NCI-H146 treated with DMSO at 0.1 percent for 48 hours (cell line): Measurements from ENCODE around the gene SKI.
"Not testable (repeated sequence)": the region's sequence is repeated elsewhere in the genome, so short reads cannot be mapped to it uniquely, and the experiment has no call there.

Source experiments
- DNase-seq: peaks from one replicate; lab custom pipeline; 2025; ENCODE audit not compliant: unreplicated experiment; lab: John Stamatoyannopoulos, UW

SKI gene

DNA sequence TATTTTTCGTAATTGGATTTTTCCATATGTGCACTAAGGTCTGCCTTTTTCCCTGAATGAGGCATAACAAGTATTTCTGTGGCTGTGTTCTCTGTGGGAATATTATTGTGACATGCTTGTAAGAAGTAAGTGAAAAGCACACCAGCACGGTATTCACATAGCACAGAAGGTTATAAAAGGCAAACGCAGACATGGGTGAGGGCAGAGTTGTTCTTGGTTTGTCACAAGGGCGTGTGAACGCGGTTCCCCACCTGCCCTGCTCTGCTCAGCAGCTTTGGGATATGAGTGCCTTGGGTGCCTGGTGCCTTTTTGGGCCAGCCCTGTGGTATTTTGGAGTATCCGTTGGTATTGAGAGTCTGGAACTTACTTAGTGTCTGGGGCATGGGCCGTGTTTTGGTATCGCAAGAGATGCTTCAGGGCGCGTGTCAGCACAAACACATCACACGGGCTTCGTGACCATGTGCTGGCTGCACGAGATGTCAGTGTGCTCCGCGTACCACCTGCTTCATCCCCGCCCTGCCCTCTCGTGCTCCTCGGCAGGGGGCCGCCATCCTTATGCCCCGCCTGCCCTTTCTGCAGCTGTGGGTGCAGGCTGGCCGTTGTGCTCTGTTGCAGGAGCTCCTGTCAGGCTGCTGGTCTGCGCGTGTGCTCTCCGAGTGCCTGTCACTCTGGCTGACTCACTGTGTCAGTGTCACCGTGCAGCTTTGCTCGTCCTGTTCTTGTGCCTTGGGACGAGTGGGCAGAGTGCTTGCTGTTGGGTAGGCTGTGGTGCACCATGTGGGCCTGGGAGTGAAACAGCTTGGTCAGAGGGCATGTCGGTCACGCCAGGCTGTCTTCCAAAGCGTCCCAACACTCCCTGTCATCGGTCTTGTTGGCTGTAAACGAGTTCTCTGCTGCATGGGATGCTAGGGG is 15.0 kb downstream of the SKI start:
- no peak for DNase-seq

- DNase-seq: not testable (repeated sequence)
Observed at GRCh38 chr1:2247045-2247394, 18.9 kb downstream of the SKI start.

DNA sequence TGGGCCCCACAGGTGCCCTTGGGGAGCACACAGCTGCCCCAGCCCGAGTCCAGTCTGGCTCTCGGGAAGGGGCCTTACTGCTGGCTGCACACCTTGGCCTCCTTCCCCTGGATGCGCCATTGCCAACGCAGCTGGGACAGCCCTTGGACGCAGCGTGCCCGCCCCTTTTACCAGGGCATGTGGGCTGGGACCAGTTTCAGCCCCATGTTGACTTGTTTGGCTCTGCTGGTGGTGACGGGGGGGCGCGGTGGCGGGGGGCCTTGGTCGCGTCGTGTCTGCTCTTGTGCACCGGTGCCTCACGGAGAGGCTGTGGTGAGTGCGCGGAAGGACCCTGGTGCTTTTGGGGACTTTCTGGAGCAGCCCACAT is 19.6 kb downstream of the SKI start:
- DNase-seq: no peak

DNA sequence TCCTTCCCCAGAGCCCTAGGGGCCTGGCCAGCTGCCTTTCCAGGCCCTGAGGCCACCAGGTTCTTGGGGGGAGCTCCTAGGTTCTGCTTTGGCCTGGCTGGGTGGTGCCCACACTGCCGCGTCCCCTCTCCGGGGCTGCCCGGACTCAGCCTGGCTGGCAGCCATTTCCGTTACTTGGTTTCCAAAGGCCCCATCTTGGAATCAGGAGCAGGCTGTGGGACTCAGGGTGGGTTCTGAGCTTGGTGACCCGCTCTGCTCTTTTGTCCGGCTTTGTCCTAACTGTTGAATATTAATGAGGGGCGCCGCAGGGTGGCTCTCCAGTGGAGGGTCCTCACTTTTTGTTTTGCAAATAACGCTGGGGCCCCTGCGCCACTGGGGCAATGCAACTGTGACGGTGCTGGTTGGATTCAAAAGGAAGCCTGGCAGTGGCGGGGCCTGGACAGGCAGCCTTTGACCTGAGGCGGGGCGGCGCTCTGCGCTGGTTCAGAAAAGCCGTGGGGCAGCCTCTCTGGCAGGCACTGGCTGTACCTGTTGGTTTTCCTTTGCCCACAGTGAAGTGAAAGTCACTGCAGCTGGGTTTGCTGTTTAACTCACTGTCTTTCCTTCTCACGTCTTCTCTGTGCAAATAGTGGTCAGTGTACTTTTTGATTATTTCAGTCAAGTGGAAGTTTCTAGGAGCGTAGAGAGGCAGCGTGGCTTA is 20.2 kb downstream of the SKI start:
- no peak for DNase-seq

DNA sequence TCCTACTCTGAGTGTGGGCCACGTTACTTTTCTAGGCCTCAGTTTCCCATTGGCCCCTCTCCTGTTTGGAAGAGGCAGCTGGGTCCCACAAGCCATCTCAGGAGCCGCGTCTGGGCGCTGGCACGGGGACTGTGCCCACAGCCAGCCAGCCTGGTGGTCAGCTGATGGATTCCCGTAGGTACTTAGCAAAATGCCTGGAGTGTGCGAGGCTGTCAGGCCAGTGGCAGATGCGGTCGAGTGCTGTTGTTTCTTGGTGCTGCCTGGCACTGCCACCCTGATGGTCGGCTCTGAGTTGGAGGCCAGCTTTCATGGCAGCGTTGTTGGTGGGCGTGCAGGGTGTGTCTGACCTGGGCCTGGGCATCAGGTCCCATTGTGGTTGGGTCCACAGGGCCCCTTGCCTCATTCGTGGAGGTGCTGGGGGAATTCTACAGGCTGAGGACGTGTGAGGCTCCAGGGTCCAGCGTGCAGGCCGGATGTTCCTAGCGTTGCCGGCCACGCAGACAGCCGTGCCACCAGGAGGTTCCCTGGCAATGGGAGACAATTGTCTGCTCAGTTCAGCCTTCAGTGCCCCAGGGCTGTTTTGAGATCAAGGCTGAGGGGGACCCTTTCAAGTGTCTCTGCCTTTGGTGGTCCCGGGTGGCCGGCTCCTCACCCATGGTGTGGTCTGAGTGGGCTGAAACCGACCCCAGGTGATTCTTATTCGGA is 20.9 kb downstream of the SKI start:
- DNase-seq: no peak

DNA sequence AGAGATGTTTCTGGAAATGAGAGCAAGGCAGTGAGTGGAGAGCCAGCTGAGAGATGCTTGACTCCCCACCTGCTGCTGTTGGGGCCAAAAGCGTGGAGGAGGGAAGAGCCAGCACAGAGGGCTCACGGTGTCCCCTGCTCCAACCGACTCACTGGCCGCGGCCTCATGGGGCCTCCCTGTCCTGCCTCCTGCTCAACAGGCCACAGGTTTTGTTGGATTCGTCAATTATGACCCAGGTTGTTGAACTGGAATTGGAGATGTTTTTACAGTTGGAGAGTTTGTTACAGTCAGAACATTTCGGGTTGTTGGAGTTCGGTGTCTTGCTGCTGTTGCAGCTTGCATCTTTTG is 21.4 kb downstream of the SKI start:
- DNase-seq: no peak

GRCh38 chr1:2250721-2251281 is 22.7 kb downstream of the SKI start:
- no peak for DNase-seq

- no peak for DNase-seq
Observed at GRCh38 chr1:2251363-2251762, 23.2 kb downstream of the SKI start.

GRCh38 chr1:2251786-2252185 is 23.7 kb downstream of the SKI start:
- no peak for DNase-seq

DNA sequence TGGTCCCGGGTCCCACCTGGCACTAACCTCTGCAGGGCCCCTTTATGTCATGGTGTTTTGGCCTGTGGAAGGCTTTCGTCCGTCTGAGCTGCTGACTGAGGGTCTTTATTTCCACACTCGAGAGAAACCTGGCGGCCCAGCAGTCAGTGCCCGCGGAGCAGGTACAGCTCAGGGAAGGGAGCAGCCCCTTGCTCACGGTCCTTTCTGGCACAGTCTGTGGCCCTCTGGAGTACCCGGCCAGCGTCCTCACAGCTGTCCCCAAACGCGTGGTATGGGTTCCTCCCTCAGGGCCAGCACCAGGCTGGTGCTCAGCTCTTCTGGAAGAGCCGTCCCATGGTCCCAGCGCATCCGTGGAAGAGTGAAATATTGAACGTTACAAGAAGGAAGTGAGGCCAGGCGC is 24.3 kb downstream of the SKI start:
- DNase-seq: no peak

DNA sequence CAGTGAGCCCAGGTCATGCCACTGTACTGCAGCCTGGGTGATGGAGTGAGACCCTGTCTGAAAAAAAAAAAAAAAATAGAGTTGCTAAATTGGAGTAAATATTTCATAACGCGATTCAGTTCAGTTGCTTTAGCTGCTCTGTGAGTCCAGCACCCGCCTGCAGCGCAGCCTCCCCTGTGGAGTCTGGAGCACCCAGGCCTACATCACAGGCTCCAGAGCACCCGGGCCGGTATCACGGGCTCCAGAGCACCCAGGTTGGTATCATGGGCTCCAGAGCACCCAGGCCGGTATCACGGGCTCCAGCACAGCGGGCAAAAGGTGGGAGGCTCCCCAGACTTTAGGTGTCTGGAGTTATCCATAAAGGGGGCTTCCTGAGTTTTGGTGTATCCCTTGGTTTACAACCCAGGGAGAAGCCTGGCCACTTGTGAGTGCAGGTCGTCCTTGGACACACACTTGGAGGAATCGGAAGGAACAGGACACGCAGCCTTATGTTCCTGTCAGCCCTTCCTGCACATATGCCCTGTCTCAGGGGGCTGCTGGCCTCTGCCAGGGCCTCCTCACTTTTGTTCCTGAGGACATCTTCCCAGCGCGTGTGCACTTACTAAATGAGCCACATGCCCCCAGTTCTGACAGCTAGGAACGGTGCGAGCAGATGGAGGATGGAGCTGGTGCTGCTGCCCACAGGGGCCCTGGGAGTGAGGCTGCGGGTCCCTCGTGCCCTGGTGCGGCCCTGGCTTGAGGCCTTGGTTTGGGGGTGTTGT is 25.1 kb downstream of the SKI start:
- no peak for DNase-seq

- no peak for DNase-seq
Observed at GRCh38 chr1:2253797-2254480, 25.8 kb downstream of the SKI start.

GRCh38 chr1:2255047-2255419 is 26.9 kb downstream of the SKI start:
- no peak for DNase-seq

GRCh38 chr1:2255420-2256369 is 27.6 kb downstream of the SKI start:
- DNase-seq: no peak

- DNase-seq: no peak
Observed at GRCh38 chr1:2256435-2257244, 28.5 kb downstream of the SKI start.

- DNase-seq: no peak
Observed at GRCh38 chr1:2257245-2257627, 29.1 kb downstream of the SKI start.

- DNase-seq: no peak
Observed at GRCh38 chr1:2258122-2258681, 30.1 kb downstream of the SKI start.

GRCh38 chr1:2258996-2259395 is 30.9 kb downstream of the SKI start:
- no peak for DNase-seq
